Fibroblast of skin of scalp (primary cell): ENCODE measurements around the gene ZMYND8.
"Not testable (repeated sequence)": the region's sequence is repeated elsewhere in the genome, so short reads cannot be mapped to it uniquely, and the experiment has no call there.

Experiments
- DNase-seq: peaks from one replicate; pipeline ENCODE4 v3.0.0-alpha.2; 2013

Gene ZMYND8

GRCh38 chr20:47222468-47223119, 133.9 kb downstream of the ZMYND8 start:
- DNase-seq, result no peak

DNA sequence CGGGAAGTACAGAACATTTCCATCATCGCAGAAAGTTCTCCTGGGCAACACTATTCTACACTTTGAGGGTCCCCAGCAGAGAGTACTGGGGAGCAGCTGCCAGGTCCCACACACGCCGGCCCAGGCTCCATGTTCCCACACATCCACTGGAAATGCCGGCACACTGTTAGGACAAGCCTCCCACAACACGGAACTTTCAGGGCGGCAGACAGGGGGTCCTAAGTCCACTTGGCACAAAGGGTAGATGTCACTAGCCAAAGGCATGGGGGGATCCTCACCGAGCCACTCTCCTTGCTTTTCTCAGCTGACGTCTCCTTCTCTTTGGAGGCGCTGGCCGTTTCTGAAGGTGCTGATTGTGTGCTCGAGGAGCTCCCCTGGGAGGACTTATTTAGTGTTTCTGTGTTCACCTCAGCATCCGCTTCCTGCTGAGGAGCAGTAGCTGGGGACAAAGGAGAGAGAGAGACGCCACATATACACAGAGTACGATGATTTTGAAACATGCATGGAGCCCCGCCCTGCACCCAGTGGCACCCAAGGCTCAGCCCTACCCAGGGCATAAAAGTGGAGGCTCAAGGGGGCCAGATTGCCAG, 135.4 kb downstream of the ZMYND8 start:
- DNase-seq, result no peak

DNA sequence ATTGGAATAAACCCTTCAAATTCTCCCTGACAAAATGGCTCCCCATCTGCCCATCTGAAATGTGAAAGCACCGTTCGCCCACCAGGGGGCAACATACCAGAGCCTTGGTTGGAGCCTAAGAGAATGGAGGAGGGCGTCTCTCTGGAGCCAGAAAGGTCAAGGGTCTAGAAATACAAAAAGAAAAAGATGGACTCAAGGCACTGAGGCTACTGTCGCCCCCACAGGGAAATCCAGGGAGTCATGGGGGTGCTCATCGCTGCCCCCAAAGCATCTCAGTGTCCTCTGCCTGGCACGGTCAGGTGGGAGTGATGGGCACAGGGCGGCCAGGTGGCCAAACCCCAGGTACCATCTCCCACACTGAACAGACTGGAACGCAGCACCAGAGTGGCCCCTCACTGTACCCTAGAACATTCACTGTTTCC, 136.3 kb downstream of the ZMYND8 start:
- peak; percentile 43 for DNase-seq

DNA sequence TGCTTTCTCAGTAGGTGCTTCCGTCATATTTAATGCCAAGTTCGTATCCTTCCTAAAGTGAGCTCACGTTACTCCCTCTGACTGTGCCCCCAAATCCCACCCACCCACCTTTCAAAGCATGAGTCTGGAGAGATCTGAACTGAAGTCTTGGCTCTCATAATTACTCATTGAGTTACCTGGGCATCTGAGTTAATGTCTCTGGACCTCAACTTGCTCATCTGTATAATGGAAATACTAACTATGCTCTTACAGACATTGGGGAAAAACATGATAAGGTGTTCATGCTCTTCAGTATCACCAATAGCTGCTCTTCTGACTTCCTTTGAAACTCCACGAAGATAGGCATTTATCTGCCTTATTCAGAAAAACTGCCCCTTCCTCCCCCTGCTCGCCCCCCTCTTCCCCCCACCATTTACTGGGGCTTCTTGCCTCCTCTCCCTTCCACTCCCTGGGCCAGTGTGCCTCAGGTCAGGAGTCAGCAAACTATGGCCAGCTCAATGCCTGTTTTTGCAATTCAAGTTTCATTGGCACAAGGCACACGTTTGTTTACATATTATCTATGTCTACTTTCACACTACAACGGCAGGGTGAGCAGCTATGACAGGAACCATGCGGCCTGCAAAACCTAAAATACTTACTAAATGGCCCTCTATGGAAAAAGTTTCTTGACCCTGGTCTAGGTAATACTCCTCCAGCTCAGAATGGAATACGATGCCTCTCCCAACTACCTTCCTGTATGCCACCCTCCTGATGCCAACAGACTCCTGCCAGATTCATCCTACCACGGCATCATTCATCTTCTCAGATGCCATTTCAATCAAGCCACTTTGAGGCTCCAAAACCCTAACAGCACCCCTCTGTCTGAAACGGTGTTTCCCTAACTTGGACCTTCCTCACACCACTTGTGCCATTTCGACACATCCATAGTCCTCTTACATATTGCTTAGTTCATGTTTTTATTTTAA, 138.7 kb downstream of the ZMYND8 start:
- DNase-seq, result no peak

DNA sequence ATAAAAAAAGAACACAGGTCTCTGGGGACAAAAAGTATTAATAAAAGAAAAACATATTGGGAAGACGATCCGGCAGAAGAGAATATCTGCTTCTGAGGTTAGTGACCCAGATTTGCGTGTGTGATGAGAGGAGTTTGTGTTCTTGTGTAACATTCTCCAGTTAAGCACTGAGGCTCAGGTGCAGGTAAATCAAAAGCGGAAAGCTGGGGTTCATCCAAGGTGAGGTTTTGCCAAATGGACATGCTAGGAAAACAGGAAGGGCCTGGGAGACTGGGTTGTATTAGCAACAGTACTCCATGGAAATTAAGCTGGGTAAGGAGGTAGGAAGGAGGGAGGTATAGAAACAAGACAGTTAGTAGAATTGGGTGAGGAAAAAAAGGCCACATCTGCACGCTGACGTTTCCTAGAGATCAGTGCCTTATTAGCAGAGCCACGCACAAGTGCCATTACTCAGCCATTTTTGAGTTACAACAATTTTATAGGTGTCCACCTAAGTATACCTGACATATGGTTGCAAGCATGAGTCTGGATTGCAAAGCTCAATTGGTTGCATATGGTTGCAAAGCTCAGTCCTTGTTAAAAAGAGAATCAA, 139.6 kb downstream of the ZMYND8 start:
- no peak for DNase-seq

DNA sequence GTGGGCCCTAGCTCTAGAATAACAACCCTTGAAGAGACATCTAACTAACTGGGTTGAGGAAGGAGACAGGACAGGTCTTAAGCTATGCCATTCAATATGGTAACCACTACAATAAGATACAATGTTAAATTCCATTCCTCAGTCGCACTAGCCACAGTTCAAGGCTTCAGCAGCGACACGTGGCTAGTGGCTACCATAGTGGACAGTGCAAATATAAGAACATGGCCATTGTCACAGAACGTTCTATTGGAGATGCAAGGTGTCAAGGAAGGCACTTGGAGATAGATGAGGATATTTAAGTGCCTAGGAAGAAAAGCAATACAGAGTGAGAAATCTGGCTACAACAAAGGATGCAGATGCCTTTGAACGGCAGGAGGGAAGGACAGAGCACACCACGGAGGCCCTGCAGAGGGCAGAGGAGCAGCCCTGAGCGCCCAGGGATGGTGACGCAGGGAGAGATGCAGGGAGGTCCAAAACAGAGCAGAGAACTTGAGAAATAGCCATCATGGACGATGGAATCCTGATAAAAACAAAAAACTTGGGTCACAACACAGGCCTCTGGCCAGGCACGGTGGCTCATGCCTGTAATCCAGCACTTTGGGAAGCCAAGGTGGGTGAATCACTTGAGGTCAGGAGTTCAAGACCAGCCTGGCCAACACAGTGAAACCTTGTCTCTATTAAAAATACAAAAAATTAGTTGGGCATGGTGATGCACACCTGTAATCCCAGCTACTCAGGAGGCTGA, 140.7 kb downstream of the ZMYND8 start:
- DNase-seq, result no peak

GRCh38 chr20:47213966-47214365, 142.5 kb downstream of the ZMYND8 start:
- no peak for DNase-seq

DNA sequence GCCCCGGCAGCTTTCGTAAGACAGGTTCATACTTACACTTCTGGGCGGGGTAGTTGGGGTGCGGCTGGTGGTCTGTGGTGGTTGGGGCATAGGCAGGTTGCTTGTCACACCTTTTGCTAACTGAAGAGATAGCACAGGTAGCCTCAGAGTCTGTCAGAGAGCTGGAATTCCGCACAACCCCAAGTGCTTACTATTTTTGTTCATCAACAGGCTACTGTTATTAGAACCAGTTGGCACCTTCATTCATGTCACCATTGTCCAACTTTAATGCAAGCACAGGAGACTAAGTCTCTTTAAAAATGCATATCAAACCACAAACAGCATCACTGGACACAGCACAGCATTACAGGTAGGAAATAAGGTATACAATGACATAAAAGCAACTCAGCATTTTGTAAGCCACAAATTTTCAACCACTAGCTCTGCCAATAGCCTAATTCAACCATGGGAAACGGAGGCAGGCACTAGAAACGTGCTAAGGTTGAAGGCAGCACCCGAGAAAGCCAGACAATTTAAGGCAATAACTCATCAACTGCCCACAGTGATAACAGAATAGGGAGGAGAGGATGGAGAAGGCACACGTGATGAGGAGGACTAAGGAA, 143.8 kb downstream of the ZMYND8 start:
- no peak for DNase-seq

- no peak for DNase-seq
Measured at GRCh38 chr20:47211036-47211435, 145.5 kb downstream of the ZMYND8 start.

GRCh38 chr20:47210470-47210869, 146.0 kb downstream of the ZMYND8 start:
- DNase-seq, result no peak

DNA sequence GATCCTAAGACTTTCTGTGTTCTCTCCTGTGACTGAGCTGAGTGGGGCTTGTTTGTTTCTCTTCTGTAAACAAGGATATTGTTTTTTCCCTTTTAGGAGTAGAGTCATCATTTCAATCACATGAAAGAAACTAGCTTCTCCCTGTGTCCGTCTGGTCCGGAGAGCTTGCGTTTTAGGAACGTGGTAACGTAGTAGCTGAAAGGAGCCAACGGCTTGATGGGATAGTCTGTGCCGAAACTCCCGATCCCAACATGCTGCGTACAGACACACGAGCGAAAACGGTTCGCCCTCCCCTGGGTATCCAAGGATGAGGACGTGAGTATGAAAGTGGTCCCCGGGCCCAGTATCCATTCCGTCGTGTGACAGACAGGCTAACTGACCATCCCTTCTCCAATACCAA, 146.5 kb downstream of the ZMYND8 start:
- DNase-seq, result no peak

DNA sequence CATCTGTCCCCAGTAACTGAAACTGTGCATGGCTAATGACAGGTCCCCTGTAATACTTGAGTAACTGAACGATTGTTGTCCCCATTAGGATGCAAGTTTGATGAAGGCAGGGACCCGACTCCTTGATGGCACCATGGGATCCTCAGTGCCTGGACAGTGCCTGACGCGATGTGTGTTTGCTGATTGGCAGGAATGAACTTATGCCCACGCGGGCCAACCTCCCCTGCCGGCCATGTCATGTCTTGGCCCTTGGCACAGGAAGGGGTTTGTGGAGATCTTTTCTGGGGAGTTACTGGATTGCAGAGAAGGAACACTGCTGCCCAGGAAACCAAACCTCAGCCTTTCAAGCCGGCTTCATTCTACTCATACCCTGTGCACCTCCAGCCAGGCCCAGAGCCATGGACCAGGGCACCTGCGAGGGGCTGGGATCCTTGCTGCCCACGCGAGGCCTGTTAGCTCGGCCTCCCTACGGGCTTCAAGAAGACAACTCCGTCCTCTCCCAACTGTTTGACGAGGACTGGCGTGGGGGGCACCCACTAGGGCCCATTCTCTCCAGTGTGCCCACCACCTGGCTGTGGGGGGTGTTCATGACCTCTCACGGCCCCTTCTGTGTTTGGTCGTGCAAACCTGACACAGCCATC, 147.8 kb downstream of the ZMYND8 start:
- DNase-seq, result no peak

DNA sequence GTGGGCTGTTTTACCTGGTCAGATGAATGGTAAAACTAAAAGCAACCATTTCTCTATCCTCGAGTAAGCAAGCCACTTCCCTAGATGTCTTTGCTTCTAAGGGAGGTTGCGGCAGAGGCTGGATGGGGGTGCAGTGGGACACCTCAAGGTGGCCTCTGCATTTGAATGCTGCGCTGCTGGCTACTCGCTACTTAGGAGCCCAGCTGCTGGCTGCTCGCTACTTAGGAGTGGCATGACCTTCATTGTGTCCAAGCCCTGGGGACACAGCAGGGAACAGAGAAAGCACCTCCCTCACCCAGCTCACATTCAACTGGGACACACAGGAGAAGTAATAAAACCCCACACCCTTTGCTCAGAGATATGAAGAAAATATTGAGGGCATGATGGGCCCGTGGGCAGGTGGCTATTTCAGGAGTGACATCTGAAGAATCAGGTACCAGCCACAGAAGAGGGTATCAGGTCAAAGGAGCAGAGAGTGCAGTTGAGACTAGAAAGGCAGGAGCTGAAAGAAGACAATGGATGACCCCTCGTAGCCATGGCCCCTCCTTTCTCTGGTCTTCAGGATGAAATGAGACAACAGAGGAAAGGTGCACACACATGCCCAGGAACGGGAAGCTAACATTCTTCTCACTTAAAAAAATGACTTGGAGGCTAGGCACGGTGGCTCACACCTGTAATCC, 149.4 kb downstream of the ZMYND8 start:
- DNase-seq, result no peak

DNA sequence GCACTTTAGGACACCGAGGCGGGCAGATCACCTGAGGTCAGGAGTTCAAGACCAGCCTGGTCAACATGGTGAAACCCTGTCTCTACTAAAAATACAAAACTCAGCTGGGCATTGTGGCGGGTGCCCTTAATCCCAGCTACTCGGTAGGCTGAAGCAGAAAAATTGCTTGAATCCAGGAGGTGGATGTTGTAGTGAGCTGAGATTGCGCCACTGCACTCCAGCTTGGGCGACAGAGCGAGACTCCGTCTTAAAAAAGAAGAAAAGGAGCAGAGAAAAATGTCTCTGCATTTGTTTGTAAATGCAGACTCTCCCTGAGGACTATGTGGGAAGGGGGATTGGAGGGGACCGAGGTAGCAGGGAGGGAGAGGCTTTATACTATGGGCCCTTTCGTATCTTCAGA, 149.9 kb downstream of the ZMYND8 start:
- DNase-seq, result not testable (repeated sequence)

- peak; percentile 84 for DNase-seq
Measured at GRCh38 chr20:47205577-47206123, 150.8 kb downstream of the ZMYND8 start.

DNA sequence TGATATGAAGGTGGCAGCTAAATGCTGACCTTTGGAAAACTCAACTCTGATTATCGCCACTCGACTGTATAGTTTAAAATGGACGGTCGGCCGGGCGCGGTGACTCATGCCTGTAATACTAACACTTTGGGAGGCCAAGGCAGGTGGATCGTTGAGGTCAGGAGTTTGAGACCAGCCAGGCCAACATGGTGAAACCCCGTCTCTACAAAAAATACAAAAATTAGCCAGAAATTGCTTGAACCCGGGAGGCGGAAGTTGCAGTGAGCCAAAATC, 151.7 kb downstream of the ZMYND8 start:
- DNase-seq, result not testable (repeated sequence)

DNA sequence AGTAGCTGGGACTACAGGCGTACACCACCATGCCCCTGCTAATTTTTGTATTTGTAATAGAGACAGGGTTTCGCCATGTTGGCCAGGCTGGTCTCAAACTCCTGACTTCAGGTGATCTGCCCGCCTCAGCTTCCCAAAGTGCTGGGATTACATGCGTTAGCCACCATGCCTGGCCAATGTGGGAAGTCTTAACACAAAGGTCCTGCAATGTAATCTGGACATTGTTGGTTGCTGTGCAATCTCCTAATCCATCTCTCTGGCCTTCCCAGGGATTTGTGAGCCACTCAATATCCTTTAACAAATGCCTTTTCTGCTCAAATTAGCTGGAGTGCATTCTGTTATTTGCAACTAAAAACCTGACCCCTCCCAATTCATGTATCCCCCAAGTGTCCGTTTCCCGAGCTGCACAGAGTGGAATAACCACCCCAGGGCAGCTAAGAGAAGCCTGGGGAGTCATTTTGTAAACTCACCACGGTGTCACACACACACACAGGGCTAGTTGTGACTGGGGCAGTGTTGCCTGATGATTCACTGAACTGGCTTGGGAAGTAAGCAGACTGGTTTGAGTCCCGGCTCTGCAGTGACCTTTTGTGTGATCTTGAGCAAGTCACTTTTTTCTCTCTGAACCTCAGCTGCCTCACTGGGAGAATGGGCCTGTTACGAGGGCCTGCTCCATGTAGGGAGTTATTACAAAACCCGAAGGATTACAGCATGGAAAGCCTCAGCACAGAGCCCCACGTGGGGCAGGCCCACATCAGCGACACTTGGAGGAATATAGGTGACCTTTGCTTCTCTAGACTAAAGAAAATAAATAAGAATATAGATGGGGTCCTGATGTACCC, 152.3 kb downstream of the ZMYND8 start:
- peak; percentile 31 for DNase-seq

- DNase-seq, result no peak
Measured at GRCh38 chr20:47202733-47203667, 153.5 kb downstream of the ZMYND8 start.
